ENCODE measurements around the gene PRELID3B. TPM values are rescaled to one million over a fixed set of nuclear protein-coding genes. Genes with fewer than 3 reads are reported as not detected.
A peak's percentile ranks its signal among the peaks of the same experiment; 100 is the strongest.

PRELID3B gene
- total RNA-seq, 1 donor = 68.4 TPM

DNA sequence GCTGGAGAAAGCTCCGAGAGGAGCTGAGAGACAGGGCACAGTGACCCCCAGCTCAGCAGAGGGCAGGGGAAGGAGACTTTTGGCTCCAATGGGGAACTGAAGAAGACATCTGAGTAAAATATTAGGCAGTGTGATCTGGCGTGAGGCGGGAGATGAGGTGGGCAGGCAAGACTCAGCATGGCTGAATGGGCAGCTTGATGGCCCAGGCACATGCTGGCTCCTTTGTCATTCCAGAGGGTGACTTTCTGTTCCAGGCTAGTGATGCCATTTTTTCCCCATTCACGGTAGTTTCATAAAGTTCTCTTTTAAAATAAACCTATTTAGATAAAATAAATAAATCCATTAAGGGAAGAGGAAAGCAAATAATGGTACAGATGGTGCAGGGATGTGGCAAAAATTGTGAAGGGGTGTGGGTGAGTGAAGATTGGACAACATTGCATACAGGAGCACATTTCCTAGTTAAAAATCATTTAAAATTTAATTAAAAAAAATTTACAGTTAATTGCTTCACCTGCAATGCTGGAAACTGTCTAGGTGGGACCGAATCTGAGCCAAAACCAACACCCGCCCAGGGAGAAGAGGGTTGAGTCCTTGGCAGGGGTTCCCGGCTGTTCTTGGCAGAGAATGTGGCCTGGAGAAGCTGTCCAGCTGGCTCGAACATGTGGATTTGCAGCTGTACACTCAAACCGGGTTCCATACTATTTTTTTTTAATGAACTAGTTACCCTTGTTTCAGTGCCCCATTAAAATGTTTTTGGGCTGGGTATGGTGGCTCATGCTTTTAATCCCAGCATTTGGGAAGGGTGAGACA lies 41.7 kb upstream of the PRELID3B start:
- H4K20me1 ChIP-seq (ENCODE audit: insufficient read depth, low read length) = no peaks in the 10 kb centered on the region
- no peaks in the 10 kb centered on the region for H3K9me3 ChIP-seq (ENCODE audit: low read depth, low read length)
- TF ChIP-seq, protein P1, sequence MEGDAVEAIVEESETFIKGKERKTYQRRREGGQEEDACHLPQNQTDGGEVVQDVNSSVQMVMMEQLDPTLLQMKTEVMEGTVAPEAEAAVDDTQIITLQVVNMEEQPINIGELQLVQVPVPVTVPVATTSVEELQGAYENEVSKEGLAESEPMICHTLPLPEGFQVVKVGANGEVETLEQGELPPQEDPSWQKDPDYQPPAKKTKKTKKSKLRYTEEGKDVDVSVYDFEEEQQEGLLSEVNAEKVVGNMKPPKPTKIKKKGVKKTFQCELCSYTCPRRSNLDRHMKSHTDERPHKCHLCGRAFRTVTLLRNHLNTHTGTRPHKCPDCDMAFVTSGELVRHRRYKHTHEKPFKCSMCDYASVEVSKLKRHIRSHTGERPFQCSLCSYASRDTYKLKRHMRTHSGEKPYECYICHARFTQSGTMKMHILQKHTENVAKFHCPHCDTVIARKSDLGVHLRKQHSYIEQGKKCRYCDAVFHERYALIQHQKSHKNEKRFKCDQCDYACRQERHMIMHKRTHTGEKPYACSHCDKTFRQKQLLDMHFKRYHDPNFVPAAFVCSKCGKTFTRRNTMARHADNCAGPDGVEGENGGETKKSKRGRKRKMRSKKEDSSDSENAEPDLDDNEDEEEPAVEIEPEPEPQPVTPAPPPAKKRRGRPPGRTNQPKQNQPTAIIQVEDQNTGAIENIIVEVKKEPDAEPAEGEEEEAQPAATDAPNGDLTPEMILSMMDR (IDR thresholded peaks at IDR 0.05; ENCODE audit: extremely low read depth, low read depth, low read length) = no peak
- H2AFZ ChIP-seq (ENCODE audit: low read length) = no peak overlapping the region
- H3K27ac ChIP-seq (ENCODE audit: low read depth, low read length) = no peak overlapping the region
- H3K4me2 ChIP-seq (ENCODE audit: insufficient read depth, low read length) = no peak overlapping the region
- H3K4me3 ChIP-seq (ENCODE audit: insufficient read depth, low read length) = no peak overlapping the region
- H3K36me3 ChIP-seq (ENCODE audit: insufficient read depth, low read length) = no peaks in the 10 kb centered on the region
- H3K4me1 ChIP-seq (ENCODE audit: insufficient read depth, low read length) = peaks cover 6% of the 10 kb centered on the region
- DNase-seq (ENCODE audit: insufficient read length, low spot score, missing footprints) = no peak
- no peaks in the 10 kb centered on the region for H3K79me2 ChIP-seq (ENCODE audit: insufficient read depth, low read length)
- H3K27me3 ChIP-seq (ENCODE audit: insufficient read depth, low read length) = peaks cover 25% of the 10 kb centered on the region

DNA sequence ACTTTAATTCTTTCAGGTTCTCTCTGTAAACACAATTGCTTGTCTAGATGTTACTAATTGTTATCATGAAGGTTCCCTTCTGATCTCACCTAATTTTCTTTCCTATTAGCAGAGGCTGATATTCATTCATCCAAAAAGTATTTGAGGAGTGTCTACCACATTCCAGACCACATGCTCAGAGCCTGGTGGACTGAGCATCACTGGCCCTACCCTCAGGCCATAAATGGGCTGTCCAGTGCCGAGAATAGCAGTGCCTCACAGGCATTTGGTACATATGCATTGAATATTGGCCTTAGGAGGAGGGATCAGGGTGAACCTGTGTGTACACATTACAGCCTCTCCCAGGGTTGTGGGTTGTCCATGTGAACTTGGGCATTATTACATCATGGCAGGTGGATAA lies 40.4 kb upstream of the PRELID3B start:
- no peaks in the 10 kb centered on the region for H3K9me3 ChIP-seq (ENCODE audit: low read depth, low read length)
- no peaks in the 10 kb centered on the region for H4K20me1 ChIP-seq (ENCODE audit: insufficient read depth, low read length)
- DNase-seq (ENCODE audit: insufficient read length, low spot score, missing footprints) = peak; percentile 8
- H3K27ac ChIP-seq (ENCODE audit: low read depth, low read length) = no peak overlapping the region
- H3K4me2 ChIP-seq (ENCODE audit: insufficient read depth, low read length) = no peak overlapping the region
- no peak overlapping the region for H3K4me3 ChIP-seq (ENCODE audit: insufficient read depth, low read length)
- TF ChIP-seq, protein P1 (IDR thresholded peaks at IDR 0.05; ENCODE audit: extremely low read depth, low read depth, low read length) = no peak
- no peaks in the 10 kb centered on the region for H3K36me3 ChIP-seq (ENCODE audit: insufficient read depth, low read length)
- peaks cover 6% of the 10 kb centered on the region for H3K4me1 ChIP-seq (ENCODE audit: insufficient read depth, low read length)
- no peak overlapping the region for H2AFZ ChIP-seq (ENCODE audit: low read length)
- H3K27me3 ChIP-seq (ENCODE audit: insufficient read depth, low read length) = peaks cover 25% of the 10 kb centered on the region
- H3K79me2 ChIP-seq (ENCODE audit: insufficient read depth, low read length) = no peaks in the 10 kb centered on the region

DNA sequence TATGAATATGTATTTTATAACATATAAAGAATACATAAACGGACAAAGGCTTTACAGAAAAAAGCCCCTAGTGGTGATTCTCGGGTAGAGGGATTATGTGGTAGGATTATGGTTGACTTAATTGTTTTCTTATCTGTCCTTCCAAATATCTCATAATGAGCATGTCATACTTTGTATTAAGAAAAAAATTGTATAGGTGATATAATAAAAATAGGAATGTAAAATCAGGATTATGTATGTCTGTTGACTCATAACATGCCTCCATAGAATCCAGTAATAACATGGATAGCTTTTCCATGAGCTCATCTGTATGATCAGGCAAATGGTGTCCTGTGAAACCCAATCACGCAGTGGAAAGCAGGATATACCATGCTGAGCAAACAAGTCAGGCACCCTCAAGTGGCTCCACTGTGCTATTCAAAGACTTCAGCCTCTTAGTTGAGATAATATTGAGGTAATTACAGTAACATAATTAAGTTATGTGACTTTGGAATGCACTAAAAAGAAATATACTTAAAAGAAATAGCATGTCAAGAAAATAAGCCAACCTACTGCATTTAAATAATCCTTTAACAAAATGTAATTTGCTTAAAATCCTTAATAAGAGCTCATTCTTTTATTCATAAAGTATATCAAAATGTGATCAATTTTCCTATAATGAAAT lies 39.6 kb upstream of the PRELID3B start:
- Histone ChIP-seq H3K4me3 (ENCODE audit: insufficient read depth, low read length) (no peak overlapping the region), H2AFZ (ENCODE audit: low read length) (no peak overlapping the region), H3K27ac (ENCODE audit: low read depth, low read length) (no peak overlapping the region), H3K79me2 (ENCODE audit: insufficient read depth, low read length) (no peaks in the 10 kb centered on the region), H3K27me3 (ENCODE audit: insufficient read depth, low read length) (peaks cover 28% of the 10 kb centered on the region), H3K36me3 (ENCODE audit: insufficient read depth, low read length) (no peaks in the 10 kb centered on the region), H3K4me1 (ENCODE audit: insufficient read depth, low read length) (peaks cover 6% of the 10 kb centered on the region), H3K4me2 (ENCODE audit: insufficient read depth, low read length) (no peak overlapping the region), H4K20me1 (ENCODE audit: insufficient read depth, low read length) (no peaks in the 10 kb centered on the region), H3K9me3 (ENCODE audit: low read depth, low read length) (no peaks in the 10 kb centered on the region)
- TF ChIP-seq, protein P1 (IDR thresholded peaks at IDR 0.05; ENCODE audit: extremely low read depth, low read depth, low read length) = peak; percentile 42
- peak; percentile 14 for DNase-seq (ENCODE audit: insufficient read length, low spot score, missing footprints)

DNA sequence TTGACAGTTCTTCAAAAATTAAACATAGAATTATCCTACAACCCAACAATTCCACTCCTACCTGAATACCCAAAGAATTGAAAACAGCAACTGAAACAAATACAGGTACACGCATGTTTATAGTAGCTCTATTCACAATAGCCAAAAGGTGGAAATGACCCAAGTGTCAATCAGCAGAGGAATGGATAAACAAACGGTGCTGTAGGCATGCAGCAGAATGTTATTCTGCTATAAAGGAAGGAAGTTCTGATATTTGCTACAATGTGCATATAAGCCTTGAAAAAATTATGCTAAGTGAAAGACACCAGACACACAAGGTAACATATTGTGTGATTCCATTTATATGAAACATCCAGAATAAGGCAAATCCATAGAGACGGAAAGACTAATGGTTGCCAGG lies 38.5 kb upstream of the PRELID3B start:
- H4K20me1 ChIP-seq (ENCODE audit: insufficient read depth, low read length) = no peaks in the 10 kb centered on the region
- H3K27me3 ChIP-seq (ENCODE audit: insufficient read depth, low read length) = peaks cover 19% of the 10 kb centered on the region
- no peak overlapping the region for H3K4me2 ChIP-seq (ENCODE audit: insufficient read depth, low read length)
- no peak for DNase-seq (ENCODE audit: insufficient read length, low spot score, missing footprints)
- H3K4me1 ChIP-seq (ENCODE audit: insufficient read depth, low read length) = peaks cover 6% of the 10 kb centered on the region
- no peaks in the 10 kb centered on the region for H3K79me2 ChIP-seq (ENCODE audit: insufficient read depth, low read length)
- no peaks in the 10 kb centered on the region for H3K9me3 ChIP-seq (ENCODE audit: low read depth, low read length)
- no peak overlapping the region for H2AFZ ChIP-seq (ENCODE audit: low read length)
- H3K4me3 ChIP-seq (ENCODE audit: insufficient read depth, low read length) = no peak overlapping the region
- TF ChIP-seq, protein P1 (IDR thresholded peaks at IDR 0.05; ENCODE audit: extremely low read depth, low read depth, low read length) = no peak
- H3K27ac ChIP-seq (ENCODE audit: low read depth, low read length) = no peak overlapping the region
- no peaks in the 10 kb centered on the region for H3K36me3 ChIP-seq (ENCODE audit: insufficient read depth, low read length)
